Aorta (tissue), 5 donors: Measurements from ENCODE around the gene FGD3. TPM values are rescaled to one million over a fixed set of nuclear protein-coding genes. Genes with fewer than 3 reads are reported as not detected.
A peak's percentile ranks its signal among the peaks of the same experiment; 100 is the strongest.

Experiments
- ATAC-seq: fragments of 200-7000 bp; cut with Tn5 transposase; one replicate; pipeline ENCODE4 v1.9.1; 2022; ENCODE audit warnings: moderate library complexity; ENCODE audit not compliant: low FRiP score
- DNase-seq, 2 donors: peaks; one replicate each; pipeline ENCODE4 v3.0.0-alpha.2; 2020
- H3K27ac ChIP-seq, 2 donors: one replicate each; pipeline ENCODE4 v1.5.1; 2013; ENCODE audit warnings: low read length in 2 of 2, mild to moderate bottlenecking in 2 of 2, moderate library complexity in 2 of 2, control low read depth in 1 of 2, inconsistent platforms in 1 of 2, low read depth in 1 of 2
- H3K27me3 ChIP-seq, 2 donors: one replicate each; pipeline ENCODE4 v1.6.1; 2013; ENCODE audit warnings: control low read depth in 1 of 2, low read length in 1 of 2, mild to moderate bottlenecking in 1 of 2, moderate library complexity in 1 of 2; ENCODE audit not compliant: insufficient read depth in 2 of 2, control insufficient read depth in 1 of 2
- H3K36me3 ChIP-seq, 2 donors: one replicate each; pipeline ENCODE4 v1.6.1; 2013; ENCODE audit warnings: control low read depth in 1 of 2, low read length in 1 of 2, mild to moderate bottlenecking in 1 of 2; ENCODE audit not compliant: insufficient read depth in 2 of 2, control insufficient read depth in 1 of 2
- H3K4me1 ChIP-seq, 2 donors: one replicate each; pipeline ENCODE4 v1.6.1; 2013; ENCODE audit warnings: low read length in 2 of 2, control low read depth in 1 of 2, mild to moderate bottlenecking in 1 of 2, moderate library complexity in 1 of 2; ENCODE audit not compliant: insufficient read depth in 2 of 2, control insufficient read depth in 1 of 2
- H3K4me3 ChIP-seq, 2 donors: one replicate each; pipeline ENCODE4 v1.5.1; 2013; ENCODE audit warnings: low read length in 2 of 2, control low read depth in 1 of 2, mild to moderate bottlenecking in 1 of 2
- H3K9me3 ChIP-seq: one replicate; pipeline ENCODE4 v1.6.1; 2013; ENCODE audit warnings: mild to moderate bottlenecking, low read length; ENCODE audit not compliant: control insufficient read depth
- WGBS, 2 donors: extraction: QIAGEN DNeasy Blood & Tissue Kit; methylation state at CpG; one replicate each; pipeline ENCODE4 v1.1.7; 2013; 5-methylcytosine and 5-hydroxymethylcytosine counted together
- intact Hi-C, 2 donors: fragments of 100-400 bp; cut with DNase I; formaldehyde crosslinking; loops; one replicate each; pipeline versions ENCODE4 v1.14.2 to v1.15.0; 2022
- polyA plus RNA-seq, 2 donors: library from polyadenylated mRNA; stranded (reverse); fragments of 200-250 nt; gene quantifications; one replicate each; pipeline ENCODE4 v1.2.3, GENCODE V29; 2013
- total RNA-seq, 2 donors: library from RNA; stranded (reverse); fragmentation: NEBNext Ultra II Directional; extraction: Animal tissue kit (Norgen Biotek cat#: 25700); gene quantifications; one replicate each; pipeline ENCODE4 v1.2.1, GENCODE V29; 2021
- donor health status: healthy with polysubstance abuse.
- donor health status: Bipolar disorder and iron deficiency.
- donor health status: DM: no; HTN: no; CAD: no.
- donor health status: DM: no; HTN: no; CAD: no.
- donor health status: DM: yes; HTN: yes; CAD: no.

Gene FGD3
- total and polyA plus RNA-seq, 4 donors, result 0.69 to 13.4 (median 5.8) TPM

DNA sequence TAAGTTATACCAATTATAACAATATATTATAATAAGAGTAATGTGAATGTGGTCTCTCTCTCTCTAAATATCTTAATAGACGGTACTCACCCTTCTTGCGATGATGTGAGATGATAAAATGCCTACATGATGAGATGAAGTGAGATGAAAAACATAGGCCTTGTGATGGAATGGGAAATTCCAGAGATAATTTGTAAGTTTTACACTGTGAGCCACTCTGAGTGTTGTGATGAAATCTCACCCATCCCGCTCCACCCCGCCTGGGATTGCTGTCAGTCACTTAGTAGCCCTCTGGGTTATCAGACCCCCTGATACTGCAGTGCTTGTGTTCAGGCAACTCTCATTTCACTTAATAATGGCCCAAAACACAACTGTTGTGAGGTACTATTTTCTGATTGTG is 121.6 kb downstream of the FGD3 start:
- Histone ChIP-seq H3K27ac (no peak overlapping the region), H3K4me3 (no peak overlapping the region), H3K9me3 (no peaks in the 10 kb centered on the region), H3K27me3 (no peaks in the 10 kb centered on the region), H3K36me3 (no peaks in the 10 kb centered on the region), H3K4me1 (no peaks in the 10 kb centered on the region)
- 96 to 97% methylated on average over 4 of the region's 4 CpGs for WGBS, 2 donors
- no peak for ATAC-seq
- no peak for DNase-seq
- intact Hi-C loops, result no loop called here

- H3K4me3 ChIP-seq, result no peak overlapping the region
- 75 to 77% methylated on average over 7 of the region's 7 CpGs for WGBS, 2 donors
- H3K27ac ChIP-seq, result no peak overlapping the region
- ATAC-seq, result no peak
- no peaks in the 10 kb centered on the region for H3K27me3 ChIP-seq
- intact Hi-C loops, result no loop called here
- H3K4me1 ChIP-seq, result no peaks in the 10 kb centered on the region
- no peaks in the 10 kb centered on the region for H3K36me3 ChIP-seq
- H3K9me3 ChIP-seq, result no peaks in the 10 kb centered on the region
- DNase-seq, result no peak
These were observed 124.1 kb downstream of the FGD3 start for GRCh38 chr9:93071464-93071863.

GRCh38 chr9:93072383-93072795 is 125.1 kb downstream of the FGD3 start:
- Histone ChIP-seq H3K27me3 (no peaks in the 10 kb centered on the region), H3K36me3 (no peaks in the 10 kb centered on the region), H3K9me3 (no peaks in the 10 kb centered on the region), H3K4me1 (no peaks in the 10 kb centered on the region), H3K4me3 (no peak overlapping the region), H3K27ac (no peak overlapping the region)
- ATAC-seq (peak; percentile 75), DNase-seq (peak in 1 of 2 donors; percentile 67)
- 5 to 7% methylated on average over 5 of the region's 5 CpGs for WGBS, 2 donors
- intact Hi-C loops, result no loop called here

GRCh38 chr9:93076101-93076791 is 128.9 kb downstream of the FGD3 start:
- Histone ChIP-seq H3K9me3 (no peaks in the 10 kb centered on the region), H3K4me1 (no peaks in the 10 kb centered on the region), H3K4me3 (no peak overlapping the region), H3K36me3 (no peaks in the 10 kb centered on the region), H3K27me3 (no peaks in the 10 kb centered on the region), H3K27ac (no peak overlapping the region)
- 93 to 96% methylated on average over 12 of the region's 12 CpGs for WGBS, 2 donors
- intact Hi-C loops, result no loop called here
- ATAC-seq (no peak), DNase-seq (no peak)

- no peak for ATAC-seq
- DNase-seq, result peak in 1 of 2 donors; percentile 11
- intact Hi-C loops, result no loop called here
- 96% methylated on average over 2 of the region's 2 CpGs for WGBS, 2 donors
- Histone ChIP-seq H3K4me1 (no peaks in the 10 kb centered on the region), H3K4me3 (no peak overlapping the region), H3K27me3 (no peaks in the 10 kb centered on the region), H3K9me3 (no peaks in the 10 kb centered on the region), H3K36me3 (no peaks in the 10 kb centered on the region), H3K27ac (no peak overlapping the region)
These were observed 129.4 kb downstream of the FGD3 start for GRCh38 chr9:93076792-93077128.

- peak in 1 of 2 donors; percentile 3 for DNase-seq
- Histone ChIP-seq H3K4me3 (no peak overlapping the region), H3K27me3 (no peaks in the 10 kb centered on the region), H3K27ac (no peak overlapping the region), H3K4me1 (no peaks in the 10 kb centered on the region), H3K9me3 (no peaks in the 10 kb centered on the region), H3K36me3 (no peaks in the 10 kb centered on the region)
- ATAC-seq, result no peak
- intact Hi-C loops, result no loop called here
- WGBS, 2 donors, result 95 to 100% methylated on average over 1 of the region's 1 CpG
These were observed 130.0 kb downstream of the FGD3 start for GRCh38 chr9:93077367-93077766.

DNA sequence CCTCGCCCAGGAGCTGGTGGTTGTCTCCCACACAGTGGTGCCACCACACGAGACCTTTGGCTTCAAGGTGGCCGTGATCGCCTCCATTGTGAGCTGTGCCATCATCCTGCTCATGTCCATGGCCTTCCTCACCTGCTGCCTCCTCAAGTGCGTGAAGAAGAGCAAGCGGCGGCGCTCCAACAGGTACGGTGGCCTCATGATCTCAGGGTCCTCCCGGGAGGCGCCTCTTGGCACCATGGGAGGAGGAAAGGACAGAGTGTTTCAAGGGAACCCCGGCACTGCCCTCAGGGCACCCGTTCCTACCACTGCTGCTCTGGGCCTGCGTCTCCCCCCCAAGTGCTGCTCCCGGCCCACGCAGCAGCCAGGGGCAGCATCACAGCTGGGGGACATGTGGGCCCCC is 130.5 kb downstream of the FGD3 start:
- Histone ChIP-seq H3K4me1 (no peaks in the 10 kb centered on the region), H3K27ac (no peak overlapping the region), H3K4me3 (no peak overlapping the region), H3K27me3 (no peaks in the 10 kb centered on the region), H3K9me3 (no peaks in the 10 kb centered on the region), H3K36me3 (no peaks in the 10 kb centered on the region)
- DNase-seq, result peak; percentile 35 to 63
- 97 to 98% methylated on average over 15 to 16 of the region's 16 CpGs for WGBS, 2 donors
- peak; percentile 8 for ATAC-seq
- intact Hi-C loops, result no loop called here

DNA sequence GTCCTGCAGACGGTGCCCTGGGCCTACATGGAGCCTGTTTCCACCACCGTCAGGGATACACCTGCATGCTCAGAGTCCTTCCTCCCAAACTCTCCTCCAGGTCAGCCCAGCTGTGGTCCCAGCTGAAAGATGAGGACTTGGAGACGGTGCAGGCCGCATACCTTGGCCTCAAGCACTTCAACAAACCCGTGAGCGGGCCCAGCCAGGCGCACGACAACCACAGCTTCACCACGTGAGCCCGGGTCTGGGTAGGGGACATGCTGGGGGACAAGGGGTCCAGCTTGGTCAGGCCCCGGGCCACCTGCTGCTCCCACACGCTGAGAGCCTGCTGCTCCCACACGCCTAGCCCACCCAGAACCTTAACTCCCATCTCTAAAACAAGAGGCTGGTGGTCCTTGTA is 132.0 kb downstream of the FGD3 start:
- Histone ChIP-seq H3K9me3 (no peaks in the 10 kb centered on the region), H3K27ac (no peak overlapping the region), H3K4me1 (no peaks in the 10 kb centered on the region), H3K4me3 (no peak overlapping the region), H3K27me3 (no peaks in the 10 kb centered on the region), H3K36me3 (no peaks in the 10 kb centered on the region)
- no peak for ATAC-seq
- intact Hi-C loops, result no loop called here
- 95 to 97% methylated on average over 13 of the region's 13 CpGs for WGBS, 2 donors
- peak; percentile 22 to 56 for DNase-seq

DNA sequence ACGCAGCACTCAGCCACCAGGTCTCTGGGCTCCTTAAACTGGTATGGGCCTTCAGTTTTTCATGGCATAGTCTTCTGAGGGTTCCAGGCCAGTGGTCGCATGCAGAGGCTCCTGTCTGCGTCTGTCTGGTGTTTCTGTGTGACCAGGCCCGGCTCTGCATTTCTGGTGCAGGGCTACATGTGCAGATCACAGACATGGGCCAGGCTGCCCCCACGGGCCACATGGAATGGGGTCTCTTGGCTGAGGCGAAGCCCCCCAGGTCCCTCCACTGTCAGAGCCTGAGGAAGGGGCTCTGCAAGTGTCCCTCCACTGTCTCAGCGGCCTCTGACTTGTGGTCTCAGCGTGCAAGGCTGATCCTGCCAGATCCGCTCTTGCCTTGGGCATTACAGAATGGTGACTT is 133.1 kb downstream of the FGD3 start:
- intact Hi-C loops, result no loop called here
- H3K4me3 ChIP-seq, result no peak overlapping the region
- peak; percentile 11 to 59 for DNase-seq
- 91 to 97% methylated on average over 9 of the region's 9 CpGs for WGBS, 2 donors
- H3K27me3 ChIP-seq, result no peaks in the 10 kb centered on the region
- no peaks in the 10 kb centered on the region for H3K36me3 ChIP-seq
- no peaks in the 10 kb centered on the region for H3K4me1 ChIP-seq
- no peaks in the 10 kb centered on the region for H3K9me3 ChIP-seq
- H3K27ac ChIP-seq, result no peak overlapping the region
- ATAC-seq, result no peak
